ENCODE measurements around the gene TXNRD2.

Gene TXNRD2

DNA sequence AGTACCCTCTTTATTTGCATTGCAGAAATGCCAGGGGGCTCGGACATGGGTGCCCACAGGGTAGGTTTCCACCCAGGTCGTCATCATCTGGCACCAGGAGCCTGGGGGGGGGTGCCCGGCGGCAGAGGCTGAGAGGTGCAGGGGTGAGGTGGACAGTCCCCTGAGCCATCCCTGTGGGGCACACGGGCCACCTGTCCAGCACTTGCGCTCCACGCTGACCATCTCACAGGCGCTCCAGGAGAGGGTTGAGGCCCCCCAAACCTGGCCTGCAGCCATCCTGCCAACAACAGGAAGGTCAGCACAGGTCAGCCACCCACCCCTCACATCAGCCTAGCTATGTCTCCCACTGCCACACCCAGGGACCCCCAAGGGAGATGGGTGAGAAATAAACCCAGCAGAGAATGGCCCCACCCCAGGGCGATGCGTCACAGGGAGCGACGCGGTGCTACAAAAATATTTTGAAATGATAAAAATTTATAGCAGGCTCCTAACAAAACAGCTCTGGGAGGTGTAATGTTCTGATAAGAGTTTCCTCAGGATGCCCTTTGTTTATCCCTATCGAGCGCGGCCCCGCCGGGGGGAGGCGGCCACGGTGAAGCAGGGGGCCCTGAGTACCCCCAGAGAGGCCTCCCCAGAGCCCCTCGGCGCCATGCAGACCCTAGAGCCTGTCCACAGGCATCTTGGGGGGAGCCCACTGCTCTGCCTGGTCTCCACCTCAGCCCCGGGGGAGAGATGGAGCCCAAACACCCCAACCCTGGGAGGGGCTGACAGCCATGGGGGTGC is 65.9 kb downstream of the TXNRD2 start:
- no peak for DNase-seq (ENCODE audit: low spot score)

DNA sequence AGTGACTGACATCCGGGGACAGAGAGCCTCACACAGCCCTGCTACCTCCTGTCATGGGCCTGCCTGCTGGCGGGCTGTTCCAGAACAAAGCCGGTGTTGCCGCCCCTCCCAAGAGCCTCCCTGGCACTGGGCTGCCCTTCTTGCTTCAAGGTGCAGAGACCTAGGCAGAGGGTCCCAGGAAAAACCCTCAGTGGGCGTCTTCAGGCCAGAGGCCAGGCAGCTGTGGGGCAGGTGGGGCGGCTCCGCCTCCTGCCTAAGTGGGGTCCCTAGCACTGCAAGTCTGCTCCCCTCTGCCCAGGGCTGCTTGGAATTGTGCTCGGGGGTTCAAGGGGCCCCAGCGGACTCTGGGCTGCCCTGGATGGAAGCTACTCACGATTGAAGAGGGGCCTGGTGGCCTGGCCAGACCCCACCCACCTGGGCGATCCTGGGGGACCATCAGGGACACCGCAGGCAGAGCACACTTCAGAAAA is 66.5 kb downstream of the TXNRD2 start:
- DNase-seq (ENCODE audit: low spot score): no peak

DNA sequence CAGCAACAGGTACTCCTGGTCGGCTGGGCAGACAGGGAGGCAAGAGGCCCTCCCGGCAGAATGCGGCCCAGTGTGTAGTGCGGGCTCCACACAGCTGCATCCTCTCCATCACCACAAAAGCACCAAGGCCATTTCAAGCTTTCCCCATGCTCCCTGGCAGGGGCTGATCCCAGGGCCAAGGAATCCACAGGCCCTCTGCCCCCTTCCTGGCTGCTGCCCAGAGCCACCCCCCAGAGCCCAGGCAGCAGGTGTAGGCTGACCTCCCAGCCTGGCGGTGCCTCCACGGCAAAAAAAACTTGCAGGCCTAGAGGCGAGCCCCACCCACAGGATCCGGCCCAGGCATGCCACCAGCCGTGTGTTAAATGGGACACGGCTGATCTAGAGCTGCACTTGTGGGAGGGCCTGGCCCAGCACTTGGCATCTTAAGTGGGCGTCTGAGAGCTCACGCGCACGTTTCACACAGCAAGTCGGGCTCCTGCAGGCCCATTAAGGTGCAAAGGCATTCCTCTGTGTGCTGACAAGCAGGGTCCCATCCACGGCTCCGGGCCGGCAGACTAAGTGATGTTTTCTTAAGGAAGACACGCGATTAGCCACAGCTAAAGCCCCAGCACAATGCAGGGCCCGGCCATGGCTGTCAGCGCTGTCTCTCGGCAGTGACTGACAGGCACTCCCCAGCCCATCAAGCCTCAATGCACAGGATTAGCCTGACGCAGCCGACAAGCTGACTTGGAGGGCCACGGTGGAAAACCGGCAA is 67.1 kb downstream of the TXNRD2 start:
- no peak for DNase-seq (ENCODE audit: low spot score)

DNA sequence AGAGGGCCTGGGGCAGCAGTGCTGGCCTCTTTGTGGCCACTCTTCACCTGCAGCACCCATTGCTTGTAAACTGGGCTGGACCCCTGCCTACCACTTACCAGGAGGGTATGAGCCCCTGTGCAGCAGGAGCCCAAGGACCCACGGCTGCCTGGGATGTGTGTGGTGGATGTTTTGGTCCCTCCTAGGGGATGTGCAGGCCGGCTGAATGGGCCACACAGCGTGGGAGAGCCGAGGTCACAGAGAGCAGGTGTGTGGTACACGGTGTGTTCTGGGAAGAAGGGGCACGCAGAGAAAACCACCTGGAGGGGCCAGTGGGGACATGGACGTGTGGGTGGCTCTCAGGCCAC is 67.7 kb downstream of the TXNRD2 start:
- no peak for DNase-seq (ENCODE audit: low spot score)

DNA sequence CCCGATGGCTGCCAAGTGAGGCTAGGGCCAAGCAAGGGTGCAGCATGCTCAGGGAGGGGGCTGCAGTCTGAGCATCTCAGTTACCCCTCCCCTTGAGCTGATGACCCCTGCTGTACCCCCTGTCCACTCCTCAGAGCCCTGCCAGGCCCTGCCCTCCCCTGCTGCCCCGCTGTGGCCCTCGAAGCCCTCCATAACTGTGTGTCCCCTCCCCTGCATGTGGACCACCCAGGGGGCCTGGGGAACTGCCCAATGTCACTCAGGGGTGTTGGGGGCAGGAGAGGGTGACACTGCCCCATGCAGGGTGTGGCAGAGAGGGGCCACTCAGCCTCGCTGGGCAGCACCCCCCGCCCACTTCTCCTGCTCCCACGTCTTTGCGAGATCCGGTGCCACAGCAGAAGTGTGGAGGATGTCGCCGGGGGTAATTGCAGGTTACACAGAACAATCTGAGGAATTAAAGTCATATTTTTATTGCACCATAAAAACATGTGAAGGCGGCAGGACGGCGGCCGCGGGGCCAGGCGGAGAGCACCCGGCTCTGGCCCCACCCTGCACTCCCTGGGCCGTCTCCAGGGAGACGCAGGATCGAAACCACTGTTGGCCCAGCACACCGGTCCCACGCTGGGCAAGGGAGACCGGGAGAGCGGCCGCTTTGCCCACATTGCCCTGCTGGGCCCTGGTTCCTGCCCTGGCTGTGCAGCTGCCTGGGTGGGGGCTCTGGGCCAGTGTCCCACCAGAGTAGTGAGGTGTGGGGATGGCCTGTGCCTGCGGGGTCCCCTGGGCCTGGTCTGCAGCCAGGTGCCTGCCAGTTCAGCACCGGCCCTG is 68.3 kb downstream of the TXNRD2 start:
- DNase-seq (ENCODE audit: low spot score): no peak

DNA sequence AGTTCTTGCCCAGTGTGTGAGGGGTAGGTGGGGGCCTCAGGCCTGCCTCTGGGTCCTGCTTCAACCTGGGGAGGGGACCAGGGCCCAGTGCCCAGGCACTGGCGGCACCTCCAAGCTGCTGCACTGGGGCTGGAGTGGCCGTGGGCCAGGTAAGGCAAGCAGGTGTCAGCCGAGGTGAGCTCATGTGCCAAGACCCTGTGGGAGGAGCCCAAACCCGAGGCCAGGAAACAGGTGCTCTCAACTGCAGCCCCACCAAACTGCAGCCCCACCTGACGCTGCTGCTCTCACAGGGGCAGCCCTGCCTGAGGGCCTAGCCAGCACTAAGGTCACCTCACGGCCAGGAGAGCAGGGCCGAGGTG is 68.9 kb downstream of the TXNRD2 start:
- DNase-seq (ENCODE audit: low spot score): no peak

DNA sequence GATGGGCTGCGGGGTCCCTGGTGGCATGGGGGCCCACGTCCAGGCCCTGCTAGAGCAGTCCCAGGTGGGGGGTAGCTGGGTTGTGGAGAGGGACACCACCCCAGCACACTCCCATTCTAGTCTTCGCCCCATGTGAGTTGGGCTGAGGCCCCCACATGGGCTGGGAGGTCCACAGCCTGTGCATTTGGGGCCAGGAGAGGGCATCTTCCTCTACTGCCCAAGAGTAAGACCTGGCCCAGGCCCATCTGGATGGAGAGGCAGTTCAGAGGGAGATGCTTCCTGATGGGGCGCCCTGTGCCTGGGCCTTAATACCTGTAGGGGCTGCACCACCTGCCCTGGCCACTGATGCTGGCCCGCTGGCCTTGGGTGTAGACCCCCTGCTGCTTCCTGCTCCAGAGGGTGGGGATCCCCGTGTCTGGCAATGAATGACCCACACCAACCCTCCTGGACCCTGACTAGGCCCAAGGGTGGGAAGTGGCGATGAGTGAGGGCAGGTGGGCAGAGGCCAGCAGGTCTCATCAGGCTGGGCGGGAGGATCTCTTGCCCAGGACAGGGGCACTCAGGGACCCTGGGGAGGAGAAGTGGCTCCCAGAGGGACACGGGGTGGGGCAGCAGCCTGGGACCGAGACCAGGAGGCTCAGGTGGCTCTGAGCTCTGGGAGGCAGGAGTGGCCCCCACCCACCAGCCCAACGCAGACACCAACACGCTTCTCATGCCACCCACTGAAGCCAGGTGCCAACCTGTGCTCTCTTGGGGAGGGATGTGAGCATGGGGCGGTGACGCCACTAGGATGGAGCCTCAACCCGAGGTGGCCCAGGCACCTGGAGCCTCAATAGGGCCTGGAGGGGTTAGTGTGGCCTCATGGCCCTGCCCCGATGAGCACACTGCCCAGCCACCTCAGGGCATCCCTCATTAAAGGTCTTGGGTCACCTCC is 69.5 kb downstream of the TXNRD2 start:
- DNase-seq (ENCODE audit: low spot score): no peak

DNA sequence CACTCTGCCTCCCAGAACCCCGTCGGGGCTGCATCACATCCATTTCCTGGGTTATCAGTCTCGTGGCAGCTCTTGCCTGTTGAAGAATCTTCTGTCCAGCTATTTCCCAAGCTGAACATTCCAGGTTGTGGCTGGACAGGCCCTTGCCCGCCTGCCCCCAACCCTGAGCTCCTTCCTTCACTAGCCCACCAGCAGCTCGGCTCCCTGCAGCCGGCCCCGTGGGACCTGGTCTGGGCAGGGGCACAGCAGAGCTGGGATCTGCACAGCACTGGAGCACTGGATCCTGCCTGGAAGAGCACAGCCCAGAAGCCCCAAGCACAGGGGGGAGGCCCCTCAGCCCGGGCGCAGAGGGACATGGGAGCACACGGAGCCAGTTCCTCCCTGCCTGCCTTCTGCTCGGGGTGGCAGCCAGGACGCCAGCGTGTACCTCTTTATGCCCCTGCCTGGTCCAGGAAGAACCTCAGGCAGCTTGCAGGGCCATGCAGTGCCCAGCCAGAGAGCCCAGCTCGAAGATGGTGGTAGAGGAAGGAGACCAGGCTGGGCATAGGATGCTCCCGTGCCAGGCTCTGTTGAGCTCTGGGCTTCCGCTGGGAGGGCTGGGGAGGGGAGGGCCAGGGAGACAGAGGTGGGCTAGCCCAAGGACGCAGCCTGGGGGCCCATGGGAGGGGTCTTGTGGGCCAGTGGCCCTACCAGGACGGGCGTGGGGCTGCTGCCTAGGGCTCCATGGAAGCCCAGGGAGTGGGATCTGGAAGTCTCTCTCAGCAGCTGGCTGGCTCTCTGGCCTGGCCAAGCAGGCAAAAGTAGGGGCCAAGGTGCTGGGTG is 70.4 kb downstream of the TXNRD2 start:
- DNase-seq (ENCODE audit: low spot score): no peak

DNA sequence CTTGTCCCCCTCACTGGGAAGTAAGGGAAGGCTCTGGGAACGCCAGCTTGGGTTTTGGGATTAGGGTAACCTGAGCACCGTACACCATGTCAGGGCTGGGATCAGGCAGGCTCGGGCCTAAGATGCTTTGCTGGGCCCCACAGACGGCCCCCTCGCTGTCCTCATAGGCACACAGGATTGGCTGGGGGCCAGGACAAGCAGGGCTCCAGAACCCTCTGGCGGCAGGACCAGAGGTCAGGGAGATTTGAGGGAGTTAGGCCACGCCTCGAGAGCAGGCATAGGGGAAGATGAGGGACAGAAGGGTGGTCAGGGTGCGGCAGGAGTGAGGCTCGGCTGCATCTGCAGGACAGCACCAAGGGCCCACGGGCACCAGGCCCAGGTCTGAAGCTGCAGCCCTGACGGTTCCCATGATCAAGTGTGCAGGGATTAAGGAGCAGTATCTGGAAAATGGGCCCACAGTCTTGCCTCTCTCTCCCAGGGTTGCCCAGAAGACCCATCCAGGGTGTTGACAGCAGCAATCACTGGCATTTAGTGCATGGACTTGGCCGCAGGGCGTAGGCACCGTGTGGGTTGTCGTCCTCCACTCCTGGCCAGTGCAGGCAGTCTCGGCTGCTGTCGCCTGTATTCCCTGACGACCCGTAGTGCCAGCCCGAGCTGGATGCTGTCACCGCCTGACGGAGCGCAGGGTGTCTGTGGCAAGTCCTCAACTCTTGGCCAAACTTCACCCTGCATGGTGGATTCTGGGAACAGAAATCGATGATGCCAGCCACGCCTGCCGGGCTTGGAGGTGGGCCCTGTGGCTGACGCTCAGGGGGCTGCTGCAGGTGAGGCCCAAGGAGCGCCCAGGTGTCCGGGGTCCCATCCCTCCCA is 71.2 kb downstream of the TXNRD2 start:
- DNase-seq (ENCODE audit: low spot score): no peak

DNA sequence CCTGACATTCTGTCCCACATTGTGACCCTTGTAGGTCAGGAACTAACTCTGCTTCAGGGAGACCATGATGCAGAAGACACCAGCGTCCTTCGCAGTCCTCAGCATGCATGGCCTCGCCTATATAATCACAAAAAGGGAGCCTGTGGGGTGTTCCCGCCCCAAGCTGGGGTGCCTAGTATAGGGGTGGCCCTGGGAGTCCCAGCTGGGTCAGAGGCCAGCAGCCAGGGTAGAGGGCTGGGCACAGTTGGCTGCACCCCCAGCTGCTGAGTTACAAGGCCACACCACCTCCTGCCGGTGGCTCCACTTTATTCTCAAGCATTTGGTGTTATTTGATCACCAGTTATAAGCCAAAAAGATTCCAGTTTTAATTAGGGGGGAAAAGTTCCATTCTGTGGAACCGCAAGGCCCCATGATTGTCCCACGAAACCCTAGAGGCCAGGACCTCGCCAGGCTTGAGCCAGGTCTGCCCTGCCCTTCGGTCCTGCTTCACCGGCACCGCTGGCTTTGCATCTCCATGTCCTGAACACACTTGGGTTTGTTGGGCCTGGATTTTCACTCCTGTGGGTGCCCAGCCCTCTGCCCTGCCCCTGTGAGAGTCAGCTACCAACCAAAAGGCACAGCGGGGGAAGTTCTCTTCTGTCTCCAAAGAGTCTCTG is 72.0 kb downstream of the TXNRD2 start:
- DNase-seq (ENCODE audit: low spot score): no peak

DNA sequence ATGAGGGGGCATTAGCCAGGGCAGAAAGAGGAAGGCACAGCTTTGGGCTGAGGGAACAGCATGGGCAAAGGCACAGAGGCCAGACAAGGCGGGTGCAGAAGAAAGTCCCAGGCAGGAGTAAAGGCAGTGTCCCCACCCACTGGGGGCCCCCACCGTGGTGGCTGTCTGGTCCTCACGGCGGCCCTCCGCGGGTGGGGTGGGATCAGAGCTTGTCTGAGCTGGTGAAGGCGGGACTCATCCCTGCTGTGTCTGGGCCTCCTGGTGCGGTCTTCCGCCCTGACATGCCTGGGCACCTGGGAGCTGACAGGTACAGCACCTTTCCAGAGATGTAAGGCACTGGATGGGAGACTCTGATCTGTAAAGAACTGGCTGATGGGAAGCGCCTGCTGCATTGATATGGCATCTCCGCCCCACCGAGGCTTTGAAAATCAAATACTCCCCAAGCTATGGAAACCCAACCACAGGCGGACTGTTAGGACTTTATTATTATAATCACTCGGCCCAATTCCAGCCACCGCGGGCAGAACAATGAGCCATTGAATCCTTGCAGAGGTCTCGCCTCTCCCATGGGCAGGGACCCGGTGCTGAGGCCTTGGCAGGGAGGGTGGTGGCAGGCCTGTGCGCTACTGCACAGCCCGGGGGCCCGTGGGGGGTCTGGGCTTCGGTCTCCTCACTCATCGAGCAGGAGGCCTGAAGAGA is 72.7 kb downstream of the TXNRD2 start:
- no peak for DNase-seq (ENCODE audit: low spot score)

DNA sequence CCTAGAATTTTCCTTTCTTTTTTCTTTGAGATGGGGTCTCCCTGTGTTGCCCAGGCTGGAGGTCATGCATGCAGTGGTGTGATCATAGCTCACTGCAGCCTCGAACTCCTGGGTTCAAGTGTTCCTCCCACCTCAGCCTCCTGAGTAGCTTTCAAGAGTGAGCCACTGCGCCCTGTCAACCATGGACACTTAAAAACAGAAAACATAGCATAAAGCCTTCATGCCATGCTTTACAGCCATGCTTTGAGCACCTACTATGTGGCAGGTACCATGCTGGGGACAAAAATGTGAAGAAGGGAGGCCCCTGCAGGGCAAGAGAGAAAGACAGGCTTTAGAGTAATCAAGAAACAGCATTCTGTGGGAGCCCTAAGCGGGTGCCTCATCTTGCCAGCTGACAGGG is 73.3 kb downstream of the TXNRD2 start:
- no peak for DNase-seq (ENCODE audit: low spot score)

DNA sequence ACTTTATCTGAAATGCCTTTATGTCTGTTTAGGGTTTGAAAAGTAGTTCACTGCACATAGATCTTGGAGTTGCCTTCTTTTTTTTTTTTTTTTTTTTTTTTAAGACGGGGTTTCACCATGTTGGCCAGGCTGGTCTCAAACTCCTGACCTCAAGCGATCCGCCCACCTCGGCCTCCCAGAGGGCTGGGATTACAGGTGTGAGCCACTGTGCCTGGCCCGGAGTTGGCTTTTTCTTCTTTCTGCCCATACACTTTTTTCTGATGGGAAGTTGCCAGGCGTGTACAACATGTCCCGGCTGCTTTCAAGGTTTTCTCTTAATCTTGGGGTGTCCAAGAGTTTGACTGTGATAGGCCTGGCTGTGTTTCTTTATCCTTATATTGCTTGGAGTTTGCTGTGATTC is 74.0 kb downstream of the TXNRD2 start:
- DNase-seq (ENCODE audit: low spot score): no peak

DNA sequence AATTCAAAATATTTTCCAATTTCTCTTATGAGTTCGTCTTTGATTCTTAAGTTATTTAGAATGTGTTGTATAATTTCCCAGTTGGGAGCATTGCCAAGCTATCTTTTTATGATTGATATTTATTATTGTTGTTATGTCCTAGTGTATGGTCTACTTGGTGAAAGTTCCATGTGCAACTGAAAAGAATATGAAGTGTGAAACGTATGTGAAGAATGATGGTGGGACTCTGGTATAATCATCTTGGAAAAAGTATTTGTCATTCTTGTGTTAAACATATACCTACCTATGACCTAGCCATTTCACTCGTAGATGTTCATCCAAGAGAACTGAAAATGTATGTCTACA is 75.0 kb downstream of the TXNRD2 start:
- DNase-seq (ENCODE audit: low spot score): no peak

DNA sequence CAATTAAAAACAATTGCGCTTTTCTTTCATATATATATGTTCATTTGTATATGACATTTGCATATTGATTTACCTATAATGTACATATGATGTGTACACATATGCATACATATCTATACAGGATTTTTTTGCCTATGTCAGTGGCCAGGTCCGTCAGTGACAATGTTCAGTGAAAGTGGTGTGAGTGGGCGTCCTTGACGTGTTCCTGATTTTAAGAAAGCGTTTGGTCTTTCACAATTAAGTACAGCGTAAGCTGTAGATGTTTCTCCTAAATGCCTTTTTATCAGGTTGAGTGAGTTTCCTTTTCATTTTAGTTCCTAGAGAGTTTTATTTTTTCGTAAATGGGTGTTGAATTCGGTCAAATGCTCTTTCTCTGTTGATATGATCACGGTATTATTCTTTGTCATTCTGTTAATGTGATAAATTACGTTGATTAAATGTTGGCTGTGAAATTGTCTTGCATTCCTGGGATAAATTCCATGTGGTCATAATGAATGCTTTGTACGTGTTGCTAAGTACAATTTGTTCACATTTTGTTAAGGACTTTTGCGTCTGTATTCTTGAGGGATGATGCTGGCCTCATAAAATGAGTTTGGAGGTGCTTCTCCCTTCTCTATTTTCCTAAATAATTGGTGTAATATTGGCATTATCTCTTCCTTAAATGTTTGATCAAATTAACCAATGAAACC is 76.3 kb downstream of the TXNRD2 start:
- no peak for DNase-seq (ENCODE audit: low spot score)

DNA sequence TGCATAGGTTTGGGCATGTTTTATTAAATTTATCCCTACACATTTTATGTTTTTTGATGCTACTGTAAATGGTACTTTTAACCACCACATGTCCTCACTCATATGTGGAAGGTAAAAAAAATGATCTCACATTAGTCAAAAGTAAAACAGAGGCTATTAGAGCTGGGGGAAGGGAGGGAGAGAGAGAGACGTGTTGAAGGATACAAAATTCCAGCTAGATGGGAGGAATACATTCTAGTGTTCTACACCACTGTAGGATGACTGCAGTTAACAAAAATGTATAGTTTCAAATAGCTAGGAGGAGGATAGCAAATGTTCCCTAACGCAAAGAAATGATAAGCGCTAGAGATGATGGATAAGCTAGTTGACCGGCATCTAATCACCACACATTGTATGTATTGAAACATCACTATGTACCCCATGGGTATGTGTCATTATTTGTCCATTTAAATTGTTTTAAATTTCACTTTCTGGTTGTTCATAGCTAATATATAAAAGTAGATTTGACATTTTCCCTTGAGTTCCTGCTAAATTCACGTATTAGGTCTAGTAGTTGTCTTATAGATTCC is 77.0 kb downstream of the TXNRD2 start:
- no peak for DNase-seq (ENCODE audit: low spot score)

DNA sequence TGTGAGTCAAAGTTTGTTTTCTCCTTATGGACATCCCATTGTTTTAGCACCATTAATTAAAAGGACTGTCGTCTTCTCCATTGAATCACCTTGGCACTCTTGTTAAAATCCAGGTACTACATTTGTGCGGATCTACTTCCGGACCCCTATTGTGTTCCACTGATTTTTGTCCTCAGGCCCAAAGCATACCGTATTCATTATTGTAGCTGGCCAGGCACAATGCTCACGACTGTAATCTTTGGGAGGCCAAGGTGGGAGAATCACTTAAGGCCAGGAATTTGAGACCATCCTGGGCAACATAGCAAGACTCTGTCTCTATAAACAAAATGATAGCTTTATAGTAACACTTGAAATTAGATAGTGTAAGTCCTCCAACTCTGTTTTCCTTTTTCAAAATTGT is 78.0 kb downstream of the TXNRD2 start:
- DNase-seq (ENCODE audit: low spot score): no peak

Data from NAMALWA (cell line).